HPDE6-E6E7 (cell line): ENCODE results near the gene HSD3B1.
"Not testable (repeated sequence)": the region's sequence is repeated elsewhere in the genome, so short reads cannot be mapped to it uniquely, and the experiment has no call there.

Experiments used
- DNase-seq: peaks from one replicate; pipeline ENCODE4 v3.0.0; 2011; ENCODE audit warnings: missing footprints; ENCODE audit errors: extremely low spot score

The HSD3B1 gene

DNA sequence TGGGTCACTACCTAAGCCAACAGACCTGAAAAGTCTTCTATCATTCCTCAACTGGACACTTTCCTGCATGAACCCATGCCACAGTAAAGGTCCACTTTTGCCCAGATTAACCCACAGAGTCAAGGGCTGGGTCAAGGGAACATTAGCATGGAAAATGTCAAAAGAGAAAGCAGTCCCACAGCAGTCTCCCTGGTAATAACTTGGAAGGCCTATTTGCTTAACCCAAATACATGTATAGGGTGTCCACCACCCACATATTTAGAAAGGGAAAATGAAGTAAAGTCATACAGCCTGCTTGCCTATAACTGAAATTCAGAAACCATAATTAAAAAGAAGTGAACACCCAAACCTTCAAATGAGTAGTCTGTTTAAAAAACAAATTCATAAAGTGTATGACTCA lies 16.1 kb upstream of the HSD3B1 start:
- DNase-seq: no peak

DNA sequence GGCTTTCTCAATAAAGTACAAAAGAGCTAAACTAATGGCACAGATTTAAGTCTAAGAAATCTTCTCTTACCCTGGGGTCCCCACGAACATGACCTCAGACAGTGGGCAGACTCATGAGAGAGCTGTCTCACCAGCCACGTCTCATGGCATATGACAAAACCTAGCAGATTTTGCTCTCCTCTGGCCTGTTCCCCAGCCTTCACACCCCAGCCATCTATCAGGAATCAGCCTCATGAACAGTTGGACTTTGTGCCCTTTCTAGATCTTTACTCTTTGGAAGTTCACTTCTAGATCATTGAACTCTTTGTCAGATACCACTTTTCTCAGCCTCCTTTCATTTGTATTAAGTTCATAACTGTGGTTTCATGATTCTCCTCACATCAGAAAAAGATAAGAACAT lies 14.2 kb upstream of the HSD3B1 start:
- DNase-seq: no peak

GRCh38 chr1:119504831-119505230 lies 2.2 kb upstream of the HSD3B1 start:
- no peak for DNase-seq

DNA sequence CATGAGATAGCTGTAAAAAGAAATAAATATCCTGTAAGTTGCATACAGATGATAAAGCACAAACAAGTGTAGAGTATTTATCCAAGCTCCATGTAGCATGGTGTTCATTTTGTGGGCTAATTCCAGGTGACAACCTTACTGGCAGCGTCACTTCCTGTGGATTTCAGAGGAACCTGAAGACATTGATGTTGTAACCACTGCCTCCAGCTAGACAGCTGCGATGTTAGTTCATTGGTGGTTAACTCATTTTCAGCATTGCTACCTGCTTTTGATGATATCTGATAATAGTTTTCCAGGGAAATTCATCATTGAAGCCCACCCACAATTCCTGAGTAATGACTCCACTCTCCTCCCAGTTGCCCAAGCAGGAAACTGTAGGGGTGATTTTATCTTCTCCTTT lies 3.0 kb downstream of the HSD3B1 start:
- DNase-seq: no peak

DNA sequence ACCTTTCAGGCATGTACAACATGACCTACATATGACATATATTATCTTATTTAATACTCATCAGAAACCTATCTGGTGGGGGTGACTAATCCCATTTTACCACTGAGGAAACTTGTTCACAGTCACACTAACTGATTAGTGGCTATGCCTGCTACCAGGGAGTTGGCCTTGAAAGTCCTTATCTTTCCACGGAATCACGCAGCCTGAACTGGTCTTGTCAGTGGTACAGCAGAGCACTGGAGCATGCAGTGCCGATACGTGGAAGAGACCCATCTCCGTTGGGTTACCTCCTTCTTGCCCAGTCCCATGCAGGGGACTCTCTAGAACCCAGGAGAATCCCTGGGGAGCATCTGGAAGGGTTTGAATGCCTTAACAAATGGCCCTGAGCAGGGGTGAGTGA lies 8.2 kb downstream of the HSD3B1 start:
- DNase-seq: no peak

DNA sequence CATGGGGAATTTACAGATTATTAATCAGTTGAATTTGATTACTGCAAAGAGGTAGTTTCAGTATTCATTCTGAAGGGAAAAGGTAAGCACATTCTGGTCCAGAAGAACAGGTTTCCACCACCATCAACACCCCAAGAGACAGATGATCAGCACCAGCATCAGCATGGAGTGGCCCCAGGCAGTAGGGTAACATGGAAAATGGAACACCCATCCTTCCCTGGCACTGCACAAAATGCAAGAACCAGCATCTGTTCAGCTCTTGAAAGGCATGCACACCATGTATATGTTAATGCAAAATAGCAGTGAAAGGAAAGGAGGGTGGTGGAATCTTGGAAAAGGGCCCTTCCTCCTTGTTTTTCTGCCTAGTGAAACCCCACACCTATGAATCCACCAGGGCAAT lies 9.2 kb downstream of the HSD3B1 start:
- no peak for DNase-seq

DNA sequence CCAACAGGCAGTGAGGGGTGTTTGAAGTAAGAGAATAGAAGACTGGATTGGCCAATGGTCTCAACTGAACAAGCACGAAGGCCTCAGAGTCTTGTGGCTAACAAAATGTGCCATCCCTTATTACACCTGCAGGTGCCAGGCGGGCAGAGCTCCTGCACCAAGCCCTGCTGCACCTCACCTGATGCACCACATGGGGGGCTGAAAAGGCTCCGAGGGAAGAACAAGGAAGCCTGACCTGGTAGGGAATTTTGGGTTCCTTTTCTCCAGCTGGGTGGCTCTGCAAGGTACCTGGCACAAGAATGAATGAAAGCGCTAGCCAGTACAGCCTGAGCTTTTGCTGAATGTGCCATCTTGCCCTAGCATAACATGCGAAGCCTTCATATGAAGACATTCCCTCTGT lies 9.7 kb downstream of the HSD3B1 start:
- no peak for DNase-seq

GRCh38 chr1:119517667-119518066 lies 10.7 kb downstream of the HSD3B1 start:
- DNase-seq: not testable (repeated sequence)

DNA sequence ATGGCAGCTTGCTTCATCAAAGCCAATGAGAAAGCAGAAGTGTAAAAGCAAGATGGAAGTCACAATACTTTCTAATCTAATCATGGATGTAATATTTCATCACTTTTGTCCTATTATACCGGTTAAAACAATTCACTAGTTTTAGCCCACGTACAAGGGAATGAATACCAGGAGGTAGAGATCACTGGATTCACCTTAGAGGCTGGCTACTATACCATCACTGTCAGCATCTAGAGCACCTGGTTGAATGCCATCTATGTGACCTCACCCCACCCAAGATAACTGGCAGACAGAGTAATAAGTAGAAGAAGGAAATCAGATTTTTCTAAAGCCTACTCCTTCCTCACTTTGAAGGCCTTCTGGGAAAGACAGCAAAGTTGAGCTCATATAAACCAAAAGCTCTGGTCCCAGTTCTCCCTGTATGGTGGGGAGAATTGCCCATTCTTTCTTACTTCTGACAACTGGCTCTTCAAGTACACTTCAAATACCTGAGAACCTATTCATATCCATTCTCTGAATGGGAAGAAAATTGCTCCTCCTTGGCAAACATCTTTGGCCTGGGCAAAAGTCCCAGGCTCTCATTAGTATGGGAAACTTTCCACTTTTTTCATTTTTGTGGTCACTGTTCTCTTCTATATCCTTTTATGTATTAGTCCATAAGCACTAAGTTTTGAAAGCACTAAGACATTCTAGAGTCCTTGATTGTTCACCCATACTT lies 24.8 kb downstream of the HSD3B1 start:
- DNase-seq: no peak

DNA sequence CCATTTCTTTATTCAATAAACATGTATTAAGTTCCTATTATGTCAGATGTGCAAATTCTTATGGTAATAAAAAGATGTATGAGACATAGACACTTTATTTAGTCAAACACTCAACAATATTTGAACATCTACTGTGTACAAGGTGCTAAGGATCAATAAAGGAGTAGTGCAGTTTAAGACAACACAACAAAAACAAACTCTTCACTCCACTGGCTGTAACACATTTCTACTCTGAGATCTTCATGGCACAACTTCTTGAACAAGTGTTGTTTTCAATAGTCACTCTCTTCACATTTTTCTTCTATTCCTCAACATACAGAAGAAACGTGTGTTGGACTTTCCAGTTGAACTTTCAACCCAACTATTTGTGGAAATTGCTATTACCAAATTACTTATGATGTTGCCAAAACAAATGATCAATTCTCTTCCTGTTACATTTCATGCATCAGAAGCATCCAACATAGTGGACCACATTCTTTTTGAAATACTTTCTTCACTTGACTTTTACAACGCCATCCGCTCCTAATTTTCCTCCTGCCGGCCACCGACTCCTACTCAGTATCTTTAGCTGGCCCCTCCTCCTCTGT lies 25.4 kb downstream of the HSD3B1 start:
- DNase-seq: no peak

DNA sequence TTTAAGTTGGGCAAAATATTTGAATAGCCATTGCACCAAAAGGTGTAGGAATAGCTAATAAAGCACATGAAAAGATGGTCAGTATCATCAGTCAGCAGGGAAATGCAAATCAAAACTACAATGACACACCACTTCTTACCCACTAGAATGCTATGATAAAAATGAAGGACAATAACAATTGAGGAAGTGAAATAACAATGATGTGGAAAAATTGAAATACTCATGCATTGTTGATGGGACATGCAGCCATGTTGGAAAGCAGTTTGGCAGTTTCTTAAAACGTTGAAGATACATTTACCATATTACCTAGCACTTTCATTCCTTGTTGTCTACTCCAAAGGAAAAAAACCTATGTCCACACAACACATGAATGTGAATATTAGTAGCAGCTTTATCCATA lies 28.4 kb downstream of the HSD3B1 start:
- no peak for DNase-seq

GRCh38 chr1:119537966-119538365 lies 31.0 kb downstream of the HSD3B1 start:
- DNase-seq: no peak

- DNase-seq: no peak
Measured at GRCh38 chr1:119539636-119540035, 32.6 kb downstream of the HSD3B1 start.

- DNase-seq: no peak
Measured at GRCh38 chr1:119541389-119541788, 34.4 kb downstream of the HSD3B1 start.

DNA sequence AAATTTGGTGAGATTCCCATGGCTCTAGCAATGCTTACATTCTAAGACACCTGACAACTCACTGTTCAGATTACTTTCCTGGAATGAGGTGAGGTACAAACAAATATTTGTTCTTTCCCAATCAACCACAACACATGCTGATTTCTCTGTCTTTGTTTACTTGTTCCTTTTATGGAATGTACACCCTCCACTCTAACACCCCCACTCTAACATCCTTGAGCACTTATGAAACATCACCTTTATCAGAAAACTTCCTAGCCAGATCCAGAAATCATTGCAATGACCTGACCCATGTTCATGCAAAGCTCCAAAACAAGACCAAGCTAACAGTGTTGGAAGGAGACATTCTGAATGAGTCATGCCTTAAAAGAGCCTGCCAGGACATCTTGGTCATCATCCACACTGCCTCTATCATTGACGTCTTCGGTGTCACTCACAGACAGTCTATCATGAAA lies 35.5 kb downstream of the HSD3B1 start:
- DNase-seq: no peak

GRCh38 chr1:119544165-119544762 lies 37.3 kb downstream of the HSD3B1 start:
- no peak for DNase-seq

DNA sequence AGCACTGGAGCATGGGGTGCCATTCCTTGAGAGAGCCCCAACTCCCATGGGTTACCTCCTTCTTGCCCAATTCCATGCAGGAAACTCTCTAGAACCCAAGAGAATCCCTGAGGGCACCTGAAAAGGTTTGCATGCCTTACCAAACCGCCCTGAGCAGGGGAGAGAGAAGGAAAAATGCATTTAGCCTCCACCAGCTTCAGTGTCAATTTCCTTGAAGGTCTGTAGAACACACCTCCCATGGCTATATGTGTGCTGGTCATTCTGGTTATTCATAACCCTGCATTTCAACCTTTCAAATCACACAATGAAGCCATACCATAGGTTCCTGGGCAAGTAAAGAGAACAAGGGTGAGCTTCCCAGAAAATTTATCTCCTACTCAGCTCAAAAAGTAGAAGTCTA lies 39.6 kb downstream of the HSD3B1 start:
- no peak for DNase-seq

DNA sequence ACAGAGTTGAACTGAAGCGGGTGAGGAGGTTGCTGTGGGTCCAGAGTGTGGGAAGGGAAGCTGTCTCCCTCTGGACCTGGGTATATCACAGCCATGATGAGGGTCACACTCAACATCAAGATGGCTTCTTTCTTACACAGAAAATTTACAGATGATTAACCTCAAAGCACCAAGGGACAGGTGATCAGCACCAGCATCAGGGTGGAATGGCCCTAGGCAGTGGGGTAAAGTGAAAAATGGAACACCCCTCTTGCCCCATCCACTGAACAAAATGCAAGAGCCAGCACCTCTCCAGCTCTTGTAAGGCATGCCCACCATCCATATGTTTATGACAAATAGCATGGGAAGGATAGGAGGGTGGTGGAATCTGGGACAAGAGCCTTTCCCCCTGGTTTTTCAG lies 40.3 kb downstream of the HSD3B1 start:
- DNase-seq: no peak

DNA sequence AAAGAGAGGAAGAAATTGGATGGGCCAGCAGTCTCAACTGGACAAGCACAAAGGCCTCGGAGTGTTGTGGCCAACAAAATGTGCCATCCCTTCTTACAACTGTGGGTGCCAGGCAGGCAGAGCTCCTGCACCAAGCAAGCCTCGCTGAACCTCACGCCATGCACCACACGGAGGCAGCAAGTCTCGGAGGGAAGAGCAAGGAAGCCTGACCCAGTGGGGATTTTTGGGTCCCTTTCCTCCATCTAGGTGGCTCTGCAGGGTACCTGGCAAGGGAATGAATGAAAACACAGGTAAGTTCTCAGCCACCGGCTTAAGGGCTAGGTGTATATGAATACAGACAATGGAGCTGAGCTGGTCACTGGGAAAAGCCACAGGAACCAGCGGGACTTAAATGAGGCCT lies 40.8 kb downstream of the HSD3B1 start:
- DNase-seq: no peak

DNA sequence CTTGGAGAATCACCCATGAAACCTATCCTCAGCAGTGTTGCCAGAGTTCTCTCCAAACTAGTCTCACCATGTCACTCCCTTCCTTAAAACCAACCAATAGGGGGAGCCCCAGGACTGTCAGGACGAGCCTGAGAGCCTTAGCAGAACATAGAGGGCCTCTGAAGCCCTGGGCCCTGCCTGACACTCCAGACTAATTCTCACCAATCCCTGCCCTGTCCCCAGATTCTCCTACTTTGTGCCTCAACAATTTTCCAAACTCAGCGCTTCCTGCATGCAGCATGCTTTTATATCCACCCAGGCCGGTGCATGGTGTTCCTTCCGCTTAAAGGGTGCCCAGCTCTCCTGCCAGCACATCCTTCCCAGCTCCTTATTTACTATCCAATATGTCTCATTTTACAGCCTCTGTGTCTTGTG lies 42.7 kb downstream of the HSD3B1 start:
- DNase-seq: peak; percentile 12

GRCh38 chr1:119550381-119550780 lies 43.4 kb downstream of the HSD3B1 start:
- DNase-seq: no peak

GRCh38 chr1:119551218-119551617 lies 44.2 kb downstream of the HSD3B1 start:
- no peak for DNase-seq

- DNase-seq: not testable (repeated sequence)
Measured at GRCh38 chr1:119552656-119553055, 45.6 kb downstream of the HSD3B1 start.
